CD8-positive, alpha-beta memory T cell (primary cell): ENCODE results near the gene KCNMA1. TPM values are rescaled to one million over a fixed set of nuclear protein-coding genes. Genes with fewer than 3 reads are reported as not detected.
"Not testable (repeated sequence)": the region's sequence is repeated elsewhere in the genome, so short reads cannot be mapped to it uniquely, and the experiment has no call there.

ENCODE experiments used
- CTCF ChIA-PET: fragments of 350-600 bp; sonication (Branson Sonifier 250); formaldehyde crosslinking; loops from one replicate; lab custom pipeline; 2021; ENCODE audit warnings: antibody characterized with exemption; lab: Charles Lee
- POLR2A ChIA-PET: fragments of 350-600 bp; sonication (Branson Sonifier 250); formaldehyde crosslinking; loops from one replicate; lab custom pipeline; 2021; ENCODE audit warnings: antibody characterized with exemption; lab: Charles Lee
- DNase-seq, 5 donors: peaks; one replicate each; pipeline versions ENCODE4 v3.0.0 to v3.0.0-alpha.2; 2020 to 2022; ENCODE audit warnings: mixed read lengths in 1 of 5
- H3K27ac ChIP-seq: one replicate; pipeline ENCODE4 v1.7.0; 2013; ENCODE audit warnings: low read depth, mild to moderate bottlenecking, low read length, moderate library complexity
- H3K27me3 ChIP-seq: 2 replicates; pipeline ENCODE4 v1.7.0; 2013; ENCODE audit warnings: low read length, mild to moderate bottlenecking; ENCODE audit not compliant: insufficient read depth, poor library complexity, severe bottlenecking
- H3K36me3 ChIP-seq: 2 replicates; pipeline ENCODE4 v1.7.0; 2013; ENCODE audit warnings: mild to moderate bottlenecking, low read length, moderate library complexity; ENCODE audit not compliant: insufficient read depth
- H3K4me1 ChIP-seq: 2 replicates; pipeline ENCODE4 v1.7.0; 2013; ENCODE audit warnings: mild to moderate bottlenecking, low read length, moderate library complexity; ENCODE audit not compliant: insufficient read depth
- H3K4me3 ChIP-seq: 2 replicates; pipeline ENCODE4 v1.7.0; 2013; ENCODE audit warnings: mild to moderate bottlenecking, low read length
- H3K9me3 ChIP-seq: 2 replicates; pipeline ENCODE4 v1.7.0; 2013; ENCODE audit warnings: mild to moderate bottlenecking, low read length
- H3K27ac Mint-ChIP-seq, 8 donors: one replicate each; pipeline ENCODE4 v1.8.0; 2020 to 2021; ENCODE audit warnings: mixed read lengths in 8 of 8, mild to moderate bottlenecking in 6 of 8, inconsistent platforms in 3 of 8, moderate library complexity in 3 of 8
- H3K27me3 Mint-ChIP-seq, 2 donors: one replicate each; pipeline ENCODE4 v1.8.0; 2020 to 2021; ENCODE audit warnings: mixed read lengths in 2 of 2, mild to moderate bottlenecking in 1 of 2, moderate library complexity in 1 of 2
- H3K36me3 Mint-ChIP-seq, 3 donors: one replicate each; pipeline ENCODE4 v1.8.0; 2020 to 2021; ENCODE audit warnings: mixed read lengths in 3 of 3, inconsistent platforms in 1 of 3, mild to moderate bottlenecking in 1 of 3
- H3K4me1 Mint-ChIP-seq, 3 donors: one replicate each; pipeline ENCODE4 v1.8.0; 2020 to 2021; ENCODE audit warnings: mixed read lengths in 3 of 3, inconsistent platforms in 1 of 3, mild to moderate bottlenecking in 1 of 3
- H3K4me3 Mint-ChIP-seq, 7 donors: one replicate each; pipeline ENCODE4 v1.8.0; 2020 to 2021; ENCODE audit warnings: mixed read lengths in 7 of 7, mild to moderate bottlenecking in 6 of 7, moderate library complexity in 4 of 7, inconsistent platforms in 2 of 7
- H3K9me3 Mint-ChIP-seq, 5 donors: one replicate each; pipeline ENCODE4 v1.8.0; 2020 to 2022; ENCODE audit warnings: mixed read lengths in 5 of 5, mild to moderate bottlenecking in 3 of 5, moderate library complexity in 2 of 5, inconsistent platforms in 1 of 5
- polyA plus RNA-seq: library from polyadenylated mRNA; unstranded; fragments of 300-500 nt; fragmentation: Illumina TruSeq; gene quantifications from one replicate; pipeline ENCODE4 v1.2.3, GENCODE V29; 2021
- total RNA-seq, 2 experiments: library from RNA; stranded (reverse); gene quantifications; one replicate each; pipeline ENCODE4 v1.2.3, GENCODE V29; 2021

KCNMA1 gene
- total and polyA plus RNA-seq, 3 experiments from 2014 or later, result 0.20 to 0.31 TPM; not detected in 1

DNA sequence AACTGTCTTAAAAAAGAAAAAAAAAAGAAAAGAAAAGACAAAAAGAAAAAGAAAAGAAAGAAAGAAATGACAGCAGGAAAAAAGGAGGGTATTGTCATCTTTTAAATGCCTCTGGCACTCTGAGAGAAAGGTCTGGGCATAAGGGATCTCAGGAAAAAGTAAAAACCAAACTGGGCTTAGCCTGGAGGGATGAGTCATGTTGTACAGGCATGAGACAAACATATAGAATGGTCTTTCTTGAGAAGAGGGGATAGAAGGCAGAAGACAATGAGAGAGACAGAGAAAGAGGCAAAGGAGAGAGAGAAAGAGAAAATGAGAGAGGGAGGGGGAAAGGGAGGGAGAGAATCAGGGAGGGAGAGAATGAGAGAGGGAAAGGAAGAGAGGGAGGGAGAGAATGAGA lies 32.3 kb upstream of the KCNMA1 start:
- peaks cover 0 to 3% (median 0%) of the 10 kb centered on the region in 3 donors for H3K4me1 Mint-ChIP-seq
- H3K27me3 Mint-ChIP-seq, result peaks cover 22 to 36% of the 10 kb centered on the region in 2 donors
- no peaks in the 10 kb centered on the region for H3K9me3 Mint-ChIP-seq
- Histone ChIP-seq H3K9me3 (no peaks in the 10 kb centered on the region), H3K4me1 (no peaks in the 10 kb centered on the region), H3K27me3 (no peaks in the 10 kb centered on the region), H3K4me3 (no peak overlapping the region), H3K27ac (no peak overlapping the region), H3K36me3 (no peaks in the 10 kb centered on the region)
- H3K27ac Mint-ChIP-seq, result no peak overlapping the region
- H3K4me3 Mint-ChIP-seq, result no peak overlapping the region
- no peaks in the 10 kb centered on the region for H3K36me3 Mint-ChIP-seq
- no peak for DNase-seq
- ChIA-PET POLR2A (no interaction called here), CTCF (no interaction called here)

DNA sequence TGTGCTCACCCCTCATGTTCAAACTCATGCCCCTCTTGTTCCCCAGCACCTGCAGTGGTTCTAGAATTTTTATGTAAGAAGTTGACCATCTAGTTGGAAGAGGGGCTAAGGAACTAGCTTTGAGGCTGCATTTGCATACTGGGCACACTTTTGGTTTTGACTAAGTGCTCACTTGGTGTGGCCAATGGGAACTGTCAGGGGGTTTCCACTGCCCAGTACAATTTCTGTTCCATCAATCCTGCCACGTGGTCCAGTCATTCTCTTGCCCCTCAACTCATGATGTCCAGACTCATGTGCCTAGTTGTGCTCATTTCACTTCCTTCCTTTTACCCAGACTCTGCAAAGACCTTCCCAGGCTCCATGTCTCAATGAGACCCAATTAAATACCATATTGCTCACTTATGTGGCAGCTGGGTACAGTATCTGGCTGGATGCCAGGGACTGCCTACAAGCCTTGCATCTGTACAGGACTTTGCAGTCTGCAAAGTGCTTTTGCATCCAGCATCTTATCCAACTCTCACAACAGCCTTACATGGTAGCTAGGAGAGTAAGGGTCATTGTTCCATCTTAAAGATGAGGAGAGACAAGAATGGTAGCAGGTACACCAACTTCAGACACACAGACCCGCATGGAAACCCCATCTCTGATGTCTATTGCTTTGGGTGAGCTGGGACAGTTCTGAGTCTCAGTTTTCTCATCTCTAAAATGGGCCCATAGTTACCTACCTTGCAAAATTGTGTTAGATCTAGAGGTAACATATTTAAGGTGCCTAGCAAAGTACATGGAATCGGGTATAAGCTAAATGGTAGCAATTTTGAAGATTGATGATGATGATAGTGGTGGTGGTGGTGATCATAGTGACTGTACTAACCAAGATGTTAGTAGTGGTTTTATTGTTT lies 30.1 kb upstream of the KCNMA1 start:
- DNase-seq, result no peak
- Histone ChIP-seq H3K27me3 (no peaks in the 10 kb centered on the region), H3K4me3 (no peak overlapping the region), H3K27ac (no peak overlapping the region), H3K4me1 (no peaks in the 10 kb centered on the region), H3K9me3 (no peaks in the 10 kb centered on the region), H3K36me3 (no peaks in the 10 kb centered on the region)
- no peaks in the 10 kb centered on the region for H3K36me3 Mint-ChIP-seq
- H3K27me3 Mint-ChIP-seq, result peaks cover 25 to 47% of the 10 kb centered on the region in 2 donors
- CTCF ChIA-PET, result no interaction called here
- H3K27ac Mint-ChIP-seq, result no peak overlapping the region
- POLR2A ChIA-PET, result no interaction called here
- no peaks in the 10 kb centered on the region for H3K4me1 Mint-ChIP-seq
- no peak overlapping the region for H3K4me3 Mint-ChIP-seq
- no peaks in the 10 kb centered on the region for H3K9me3 Mint-ChIP-seq

DNA sequence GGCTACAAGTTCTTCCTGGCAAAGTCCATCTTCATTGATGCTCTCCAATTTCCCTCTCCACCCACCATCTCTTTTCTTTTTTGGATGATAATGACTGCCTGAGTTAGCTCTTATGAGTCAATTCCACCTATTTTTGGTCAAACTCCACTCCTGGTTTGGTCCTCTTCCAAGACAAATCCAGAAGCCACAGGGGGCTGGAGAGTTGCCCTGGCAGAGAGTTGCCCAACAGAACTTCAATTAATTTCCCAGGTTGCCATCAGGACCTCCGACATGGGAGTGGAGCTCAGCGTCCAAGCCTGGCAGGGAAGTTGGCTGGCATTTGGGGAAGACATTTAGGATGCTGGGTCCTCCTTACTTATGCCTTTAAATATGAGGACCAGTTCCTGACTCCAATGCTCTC lies 29.2 kb upstream of the KCNMA1 start:
- Histone ChIP-seq H3K9me3 (no peaks in the 10 kb centered on the region), H3K27me3 (no peaks in the 10 kb centered on the region), H3K36me3 (no peaks in the 10 kb centered on the region), H3K4me3 (no peak overlapping the region), H3K4me1 (no peaks in the 10 kb centered on the region), H3K27ac (no peak overlapping the region)
- H3K36me3 Mint-ChIP-seq, result no peaks in the 10 kb centered on the region
- no peak for DNase-seq
- POLR2A ChIA-PET, result no interaction called here
- H3K4me1 Mint-ChIP-seq, result no peaks in the 10 kb centered on the region
- H3K9me3 Mint-ChIP-seq, result no peaks in the 10 kb centered on the region
- no peak overlapping the region for H3K4me3 Mint-ChIP-seq
- CTCF ChIA-PET, result no interaction called here
- H3K27me3 Mint-ChIP-seq, result peaks cover 19 to 42% of the 10 kb centered on the region in 2 donors
- no peak overlapping the region for H3K27ac Mint-ChIP-seq

GRCh38 chr10:77664696-77665095 lies 27.1 kb upstream of the KCNMA1 start:
- Mint-ChIP-seq H3K9me3 (no peaks in the 10 kb centered on the region), H3K27ac (peak overlapping the region in 1 of 8 donors; percentile 39), H3K4me1 (no peaks in the 10 kb centered on the region), H3K27me3 (peaks cover 22 to 27% of the 10 kb centered on the region in 2 donors), H3K4me3 (no peak overlapping the region), H3K36me3 (no peaks in the 10 kb centered on the region)
- H3K27ac ChIP-seq, result no peak overlapping the region
- H3K36me3 ChIP-seq, result no peaks in the 10 kb centered on the region
- no peak overlapping the region for H3K4me3 ChIP-seq
- no peak for DNase-seq
- no peaks in the 10 kb centered on the region for H3K4me1 ChIP-seq
- CTCF ChIA-PET, result interaction anchor here (0.9 kb wide), 1 partner anchor 13 kb away, joined by 3 read pairs; no protein-coding TSS in a partner anchor
- no peaks in the 10 kb centered on the region for H3K27me3 ChIP-seq
- H3K9me3 ChIP-seq, result no peaks in the 10 kb centered on the region
- POLR2A ChIA-PET, result no interaction called here

DNA sequence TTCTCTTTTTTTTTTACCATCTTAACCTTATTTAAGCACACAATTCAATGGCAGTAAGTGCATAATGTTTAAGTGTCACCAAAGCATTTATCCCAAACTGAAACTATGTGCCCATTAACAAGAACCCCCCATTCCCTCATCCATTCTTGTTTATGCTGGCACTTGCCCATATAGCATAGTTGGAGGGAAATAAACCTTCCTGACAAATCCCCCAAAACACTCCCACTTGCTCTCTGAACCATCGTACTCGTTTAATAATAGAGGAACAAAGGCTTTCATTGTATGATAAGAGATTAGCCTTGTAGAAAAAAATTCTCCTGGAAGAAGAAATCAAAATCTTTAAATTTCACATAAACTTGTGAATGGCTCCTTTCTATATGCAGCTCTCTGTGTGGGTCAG lies 26.4 kb upstream of the KCNMA1 start:
- Mint-ChIP-seq H3K27me3 (peaks cover 21 to 23% of the 10 kb centered on the region in 2 donors), H3K36me3 (no peaks in the 10 kb centered on the region), H3K27ac (no peak overlapping the region), H3K9me3 (peaks cover 0 to 5% (median 0%) of the 10 kb centered on the region in 5 donors), H3K4me3 (no peak overlapping the region), H3K4me1 (no peaks in the 10 kb centered on the region)
- Histone ChIP-seq H3K27me3 (no peaks in the 10 kb centered on the region), H3K4me3 (no peak overlapping the region), H3K9me3 (no peaks in the 10 kb centered on the region), H3K36me3 (no peaks in the 10 kb centered on the region), H3K4me1 (no peaks in the 10 kb centered on the region), H3K27ac (no peak overlapping the region)
- ChIA-PET CTCF (interaction anchor here (0.9 kb wide), 1 partner anchor 13 kb away, joined by 3 read pairs; no protein-coding TSS in a partner anchor), POLR2A (no interaction called here)
- DNase-seq, result no peak

GRCh38 chr10:77661674-77662073 lies 24.1 kb upstream of the KCNMA1 start:
- Mint-ChIP-seq H3K9me3 (peaks cover 0 to 16% (median 0%) of the 10 kb centered on the region in 5 donors), H3K27me3 (peaks cover 14 to 17% of the 10 kb centered on the region in 2 donors)

GRCh38 chr10:77661100-77661499 lies 23.5 kb upstream of the KCNMA1 start:
- Mint-ChIP-seq H3K9me3 (peaks cover 0 to 16% (median 0%) of the 10 kb centered on the region in 5 donors), H3K4me3 (no peak overlapping the region), H3K36me3 (no peaks in the 10 kb centered on the region), H3K27ac (no peak overlapping the region), H3K4me1 (no peaks in the 10 kb centered on the region), H3K27me3 (peaks cover 17 to 20% of the 10 kb centered on the region in 2 donors)
- DNase-seq, result no peak
- CTCF ChIA-PET, result no interaction called here
- Histone ChIP-seq H3K9me3 (no peaks in the 10 kb centered on the region), H3K36me3 (no peaks in the 10 kb centered on the region), H3K27me3 (no peaks in the 10 kb centered on the region), H3K4me3 (no peak overlapping the region), H3K27ac (no peak overlapping the region), H3K4me1 (no peaks in the 10 kb centered on the region)
- POLR2A ChIA-PET, result no interaction called here

More at GRCh38 chr10:77661674-77662073, 24.1 kb upstream of the KCNMA1 start:
- Mint-ChIP-seq H3K27ac (no peak overlapping the region), H3K4me3 (peak overlapping the region in 1 of 7 donors; percentile 60), H3K36me3 (no peaks in the 10 kb centered on the region), H3K4me1 (no peaks in the 10 kb centered on the region)
- Histone ChIP-seq H3K9me3 (no peaks in the 10 kb centered on the region), H3K27me3 (no peaks in the 10 kb centered on the region), H3K27ac (no peak overlapping the region), H3K4me3 (no peak overlapping the region), H3K36me3 (no peaks in the 10 kb centered on the region), H3K4me1 (no peaks in the 10 kb centered on the region)
- ChIA-PET POLR2A (no interaction called here), CTCF (no interaction called here)
- DNase-seq, result no peak

DNA sequence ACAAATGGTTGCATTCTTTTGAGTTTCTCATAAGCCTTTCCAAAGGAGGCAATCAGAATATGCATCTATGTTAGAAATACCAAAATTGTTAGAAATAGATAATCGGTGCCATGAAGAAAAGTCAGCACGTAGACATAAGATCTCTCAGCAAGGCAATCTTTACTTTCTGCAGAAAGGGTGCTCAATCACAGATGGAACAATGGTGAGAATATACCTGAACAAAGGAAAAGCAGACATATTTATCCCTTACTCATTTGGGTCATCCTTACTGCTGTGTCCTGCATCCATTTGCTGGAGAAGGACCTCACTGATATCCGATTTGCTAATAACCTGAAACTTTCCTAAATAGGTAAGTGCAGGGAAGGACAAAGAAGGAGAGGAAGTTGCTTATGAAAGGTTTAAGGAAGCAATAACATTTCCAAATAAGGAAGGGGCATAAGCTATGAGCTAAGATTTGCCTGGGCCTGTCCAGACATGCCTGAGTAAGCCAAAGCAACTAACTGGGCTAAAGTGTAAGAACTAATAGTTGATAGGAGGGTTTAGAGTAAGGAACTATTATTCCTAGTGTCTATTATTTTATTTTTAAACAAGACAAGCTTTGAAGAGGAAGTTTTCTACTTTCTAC lies 21.6 kb upstream of the KCNMA1 start:
- H3K27me3 ChIP-seq, CTCF ChIA-PET, H3K9me3 ChIP-seq, H3K4me3 Mint-ChIP-seq, H3K4me3 ChIP-seq, H3K27ac ChIP-seq, H3K27ac Mint-ChIP-seq, H3K4me1 Mint-ChIP-seq, H3K4me1 ChIP-seq, DNase-seq, H3K36me3 ChIP-seq, H3K36me3 Mint-ChIP-seq, POLR2A ChIA-PET: not testable (repeated sequence)
- Mint-ChIP-seq H3K9me3 (peaks cover 0 to 16% (median 2%) of the 10 kb centered on the region in 5 donors), H3K27me3 (peaks cover 16 to 17% of the 10 kb centered on the region in 2 donors)
